H1 (cell line): ENCODE results near the gene KCNK7.

ENCODE experiments used
- CBX5 ChIP-seq: fragments of 300-800, 300-1000 bp; sonication (generic); IDR thresholded peaks from 2 replicates; pipeline ENCODE4 v1.7.1; 2016; ENCODE audit warnings: antibody characterized with exemption, low read length, low read depth
- CBX8 ChIP-seq: fragments of 300-800, 300-1000 bp; sonication (generic); IDR thresholded peaks from 2 replicates; pipeline ENCODE4 v1.7.1; 2016; ENCODE audit warnings: low read depth, low read length, borderline replicate concordance
- CEBPB ChIP-seq: IDR thresholded peaks from 2 replicates; pipeline ENCODE4 v1.6.1; 2012; ENCODE audit warnings: low read depth, low read length
- HDAC6 ChIP-seq: IDR thresholded peaks from one replicate; pipeline ENCODE4 v1.7.1; 2012; ENCODE audit warnings: low read depth, mild to moderate bottlenecking, inconsistent platforms, low read length, moderate library complexity
- POLR2AphosphoS5 ChIP-seq: IDR thresholded peaks from 2 replicates; pipeline ENCODE4 v1.6.1; 2011; ENCODE audit warnings: low read depth, low read length
- TAF1 ChIP-seq: IDR thresholded peaks from 2 replicates; pipeline ENCODE4 v1.6.1; 2011; ENCODE audit warnings: mild to moderate bottlenecking, low read depth, low read length
- TCF12 ChIP-seq: IDR thresholded peaks from 2 replicates; pipeline ENCODE4 v1.6.1; 2011; ENCODE audit warnings: low read depth, mild to moderate bottlenecking, low read length
- ZNF274 ChIP-seq: IDR thresholded peaks from 2 replicates; pipeline ENCODE4 v1.7.0; 2012; ENCODE audit warnings: low read length, borderline replicate concordance; ENCODE audit errors: extremely low read depth
- TF ChIP-seq, protein P1 (sequence below): IDR thresholded peaks from 2 replicates; pipeline ENCODE4 v1.6.1; 2012; ENCODE audit warnings: inconsistent platforms
- TF ChIP-seq, protein P2 (sequence below), 3 experiments: IDR thresholded peaks; 1 replicate in 2 of 3; 2 replicates in 1 of 3; pipeline versions ENCODE4 v1.5.1 to v1.6.1; 2011; ENCODE audit warnings: low read length in 3 of 3, mild to moderate bottlenecking in 3 of 3, inconsistent platforms in 2 of 3, low read depth in 1 of 3, moderate library complexity in 1 of 3; ENCODE audit not compliant: insufficient read depth in 1 of 3; ENCODE audit errors: control extremely low read depth in 1 of 3

DNA sequence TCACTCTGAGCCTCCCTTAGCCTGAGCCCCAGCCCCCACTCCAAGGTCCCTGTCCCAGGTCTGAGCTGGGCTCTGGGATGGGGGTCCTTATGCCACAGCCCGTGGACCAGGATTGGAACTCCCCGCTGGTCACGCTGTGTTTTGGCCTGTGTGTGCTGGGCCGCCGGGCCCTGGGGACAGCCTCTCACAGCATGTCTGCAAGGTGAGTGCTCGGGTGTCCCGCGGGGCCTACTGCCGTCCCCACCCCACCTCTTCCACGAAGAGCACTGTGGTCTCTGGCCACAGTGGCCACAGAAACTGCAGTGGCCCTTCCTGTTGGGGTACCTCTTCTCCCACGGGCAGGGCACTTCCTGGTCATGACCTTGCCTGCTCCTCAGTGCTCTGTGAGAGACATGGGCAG, 38.8 kb upstream of the KCNK7 start:
- TF ChIP-seq POLR2AphosphoS5 (no peak), CBX8 (no peak), CBX5 (no peak), CEBPB (no peak), ZNF274 (no peak), HDAC6 (no peak), TCF12 (no peak), TAF1 (no peak)
- TF ChIP-seq, protein P1, sequence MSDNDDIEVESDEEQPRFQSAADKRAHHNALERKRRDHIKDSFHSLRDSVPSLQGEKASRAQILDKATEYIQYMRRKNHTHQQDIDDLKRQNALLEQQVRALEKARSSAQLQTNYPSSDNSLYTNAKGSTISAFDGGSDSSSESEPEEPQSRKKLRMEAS: no peak
- TF ChIP-seq, protein P2, sequence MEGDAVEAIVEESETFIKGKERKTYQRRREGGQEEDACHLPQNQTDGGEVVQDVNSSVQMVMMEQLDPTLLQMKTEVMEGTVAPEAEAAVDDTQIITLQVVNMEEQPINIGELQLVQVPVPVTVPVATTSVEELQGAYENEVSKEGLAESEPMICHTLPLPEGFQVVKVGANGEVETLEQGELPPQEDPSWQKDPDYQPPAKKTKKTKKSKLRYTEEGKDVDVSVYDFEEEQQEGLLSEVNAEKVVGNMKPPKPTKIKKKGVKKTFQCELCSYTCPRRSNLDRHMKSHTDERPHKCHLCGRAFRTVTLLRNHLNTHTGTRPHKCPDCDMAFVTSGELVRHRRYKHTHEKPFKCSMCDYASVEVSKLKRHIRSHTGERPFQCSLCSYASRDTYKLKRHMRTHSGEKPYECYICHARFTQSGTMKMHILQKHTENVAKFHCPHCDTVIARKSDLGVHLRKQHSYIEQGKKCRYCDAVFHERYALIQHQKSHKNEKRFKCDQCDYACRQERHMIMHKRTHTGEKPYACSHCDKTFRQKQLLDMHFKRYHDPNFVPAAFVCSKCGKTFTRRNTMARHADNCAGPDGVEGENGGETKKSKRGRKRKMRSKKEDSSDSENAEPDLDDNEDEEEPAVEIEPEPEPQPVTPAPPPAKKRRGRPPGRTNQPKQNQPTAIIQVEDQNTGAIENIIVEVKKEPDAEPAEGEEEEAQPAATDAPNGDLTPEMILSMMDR (IDR thresholded peaks at IDR 0.05; ENCODE audit: control extremely low read depth in 1 of 3, insufficient read depth in 1 of 3, low read depth in 1 of 3, low read length in 3 of 3): no peak
